ENCODE data around the gene RPF1. TPM values are rescaled to one million over a fixed set of nuclear protein-coding genes. Genes with fewer than 3 reads are reported as not detected.
"Not testable (repeated sequence)": the region's sequence is repeated elsewhere in the genome, so short reads cannot be mapped to it uniquely, and the experiment has no call there.

RPF1 gene
- total RNA-seq, 1 donor from 2014 or later, result 24.6 TPM

DNA sequence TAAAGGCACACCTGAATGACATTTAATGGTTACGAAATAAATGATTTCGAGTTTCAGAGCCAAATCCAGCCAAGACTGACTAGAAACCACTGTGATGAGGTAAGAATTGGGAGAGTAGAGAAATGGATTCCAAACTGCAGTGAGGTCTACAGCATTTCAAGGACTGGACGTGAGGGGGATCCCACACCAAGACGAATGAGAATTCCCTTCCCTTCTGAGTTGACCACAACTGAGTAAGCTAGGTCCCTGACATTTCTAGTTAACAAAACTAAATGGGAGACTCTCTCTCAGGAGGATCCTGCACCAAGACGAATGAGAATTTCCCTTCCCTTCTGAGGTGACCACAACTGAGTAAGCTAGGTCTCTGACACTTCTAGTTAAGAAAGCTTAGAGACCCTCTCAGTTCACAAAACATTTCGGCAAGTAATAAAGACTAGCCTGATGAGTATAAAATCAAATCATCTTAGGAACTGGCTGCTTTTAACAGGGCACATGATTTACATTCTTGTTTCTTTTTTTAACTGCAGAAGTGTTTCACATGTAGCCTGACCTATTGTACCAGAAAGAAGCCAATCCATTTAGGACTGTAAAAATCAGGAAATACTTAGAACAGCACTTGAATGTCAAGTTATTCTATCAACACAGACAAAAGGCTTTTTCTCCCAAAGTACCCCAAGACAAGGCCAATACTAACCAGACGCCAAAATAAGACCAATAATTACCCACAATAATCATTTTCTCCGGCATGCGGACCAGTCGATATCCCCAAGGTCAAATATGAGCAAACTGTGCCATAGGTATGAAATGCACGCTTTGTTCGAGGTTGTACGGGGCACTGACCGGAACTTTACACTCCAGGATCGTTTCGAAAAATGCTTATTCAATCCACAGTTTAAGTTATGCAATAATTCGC, 25.8 kb downstream of the RPF1 start:
- Mint-ChIP-seq H3K4me1 (ENCODE audit: unreplicated experiment) (peaks cover 41% of the 10 kb centered on the region), H3K9me3 (ENCODE audit: unreplicated experiment) (peaks cover 9% of the 10 kb centered on the region), H3K27ac (ENCODE audit: unreplicated experiment) (peak overlapping the region; percentile 97), H3K4me3 (ENCODE audit: unreplicated experiment) (peak overlapping the region; percentile 98), H3K27me3 (ENCODE audit: unreplicated experiment) (no peaks in the 10 kb centered on the region), H3K36me3 (ENCODE audit: unreplicated experiment) (peaks cover 13% of the 10 kb centered on the region)
- peak; percentile 31 for TF ChIP-seq CTCF (IDR thresholded peaks at IDR 0.05)
- no peak for DNase-seq (ENCODE audit: extremely low spot score, unreplicated experiment)

GRCh38 chr1:84505493-84506001, 26.5 kb downstream of the RPF1 start:
- H3K27ac Mint-ChIP-seq (ENCODE audit: unreplicated experiment), result peak overlapping the region; percentile 99
- H3K36me3 Mint-ChIP-seq (ENCODE audit: unreplicated experiment), result peaks cover 13% of the 10 kb centered on the region
- peak overlapping the region; percentile 98 for H3K4me3 Mint-ChIP-seq (ENCODE audit: unreplicated experiment)
- H3K9me3 Mint-ChIP-seq (ENCODE audit: unreplicated experiment), result peaks cover 9% of the 10 kb centered on the region
- H3K4me1 Mint-ChIP-seq (ENCODE audit: unreplicated experiment), result peaks cover 37% of the 10 kb centered on the region
- H3K27me3 Mint-ChIP-seq (ENCODE audit: unreplicated experiment), result no peaks in the 10 kb centered on the region
- DNase-seq (ENCODE audit: extremely low spot score, unreplicated experiment), result no peak
- TF ChIP-seq CTCF (IDR thresholded peaks at IDR 0.05), result no peak

DNA sequence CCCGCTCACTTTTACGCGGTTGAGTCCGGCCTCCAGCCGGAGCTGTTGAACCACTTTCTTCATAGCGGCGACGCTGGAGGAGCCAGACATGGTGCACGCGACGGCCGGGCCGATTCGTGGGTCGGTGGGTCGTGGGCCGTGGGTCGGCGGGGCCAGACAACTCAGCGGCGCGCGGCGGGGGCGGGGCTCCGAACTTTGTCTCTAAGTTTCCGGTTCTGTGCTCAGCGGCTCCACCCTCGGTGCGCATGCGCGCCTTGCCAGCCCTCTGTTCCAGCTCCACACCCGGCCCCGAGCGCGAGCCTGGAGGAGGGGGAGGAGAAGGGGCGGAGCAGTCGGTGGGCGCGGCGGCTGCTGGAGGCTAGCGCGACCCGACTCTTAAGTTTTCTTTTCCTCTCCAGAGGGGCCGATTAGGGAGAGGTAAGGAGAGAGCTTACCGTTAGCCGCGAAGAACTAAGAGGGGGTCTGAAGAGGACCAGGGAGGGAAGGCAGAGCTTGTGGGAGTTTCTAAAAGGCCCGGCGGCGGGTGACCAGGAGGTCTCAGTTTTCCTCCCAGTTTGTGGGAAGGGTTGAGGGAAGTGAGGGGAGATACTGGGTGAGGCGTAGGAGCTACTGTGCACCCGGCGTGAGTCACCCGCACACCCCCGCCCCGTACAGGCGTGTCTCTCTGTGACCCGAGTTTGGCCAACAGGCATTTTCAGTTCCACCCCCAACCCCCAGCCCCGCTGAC, 27.1 kb downstream of the RPF1 start, which contains the start of the genes GNG5 and SPATA1:
TSS of gene GNG5 (minus strand) at position 580 of the 727 bp plus-strand sequence. CDS start at position 90, 490 bp downstream.
TSS of gene SPATA1 (plus strand) at position 385 of the 727 bp plus-strand sequence. CDS start 9,974 bp downstream, outside the sequence.
- Mint-ChIP-seq H3K9me3 (ENCODE audit: unreplicated experiment) (peaks cover 9% of the 10 kb centered on the region), H3K36me3 (ENCODE audit: unreplicated experiment) (peaks cover 13% of the 10 kb centered on the region), H3K27me3 (ENCODE audit: unreplicated experiment) (no peaks in the 10 kb centered on the region), H3K27ac (ENCODE audit: unreplicated experiment) (peak within 1 kb of the TSS; percentile 99), H3K4me3 (ENCODE audit: unreplicated experiment) (peak within 1 kb of the TSS; percentile 98), H3K4me1 (ENCODE audit: unreplicated experiment) (peaks cover 35% of the 10 kb centered on the region)
- peak; percentile 99 for DNase-seq (ENCODE audit: extremely low spot score, unreplicated experiment)
- no peak for TF ChIP-seq CTCF (IDR thresholded peaks at IDR 0.05)

- H3K36me3 Mint-ChIP-seq (ENCODE audit: unreplicated experiment), result peaks cover 9% of the 10 kb centered on the region
- peak overlapping the region; percentile 99 for H3K27ac Mint-ChIP-seq (ENCODE audit: unreplicated experiment)
- TF ChIP-seq CTCF (IDR thresholded peaks at IDR 0.05), result no peak
- H3K4me3 Mint-ChIP-seq (ENCODE audit: unreplicated experiment), result peak overlapping the region; percentile 98
- H3K4me1 Mint-ChIP-seq (ENCODE audit: unreplicated experiment), result peaks cover 28% of the 10 kb centered on the region
- no peaks in the 10 kb centered on the region for H3K27me3 Mint-ChIP-seq (ENCODE audit: unreplicated experiment)
- peaks cover 9% of the 10 kb centered on the region for H3K9me3 Mint-ChIP-seq (ENCODE audit: unreplicated experiment)
- no peak for DNase-seq (ENCODE audit: extremely low spot score, unreplicated experiment)
Measured at GRCh38 chr1:84506729-84507453, 27.8 kb downstream of the RPF1 start.

GRCh38 chr1:84507887-84508286, 28.8 kb downstream of the RPF1 start:
- not testable (repeated sequence) for H3K4me3 Mint-ChIP-seq (ENCODE audit: unreplicated experiment)

More at GRCh38 chr1:84507887-84508286, 28.8 kb downstream of the RPF1 start:
- not testable (repeated sequence) for H3K27ac Mint-ChIP-seq (ENCODE audit: unreplicated experiment); DNase-seq (ENCODE audit: extremely low spot score, unreplicated experiment); H3K36me3 Mint-ChIP-seq (ENCODE audit: unreplicated experiment); H3K27me3 Mint-ChIP-seq (ENCODE audit: unreplicated experiment); H3K9me3 Mint-ChIP-seq (ENCODE audit: unreplicated experiment)
- peaks cover 23% of the 10 kb centered on the region for H3K4me1 Mint-ChIP-seq (ENCODE audit: unreplicated experiment)

Measured in osteocyte (in vitro differentiated cells).